CD14-positive monocyte (primary cell): ENCODE results near the gene GALNT10. TPM values are rescaled to one million over a fixed set of nuclear protein-coding genes. Genes with fewer than 3 reads are reported as not detected.

ENCODE experiments used
- DNase-seq, 3 donors: peaks; one replicate each; pipeline ENCODE4 v3.0.0-alpha.2; 2011 to 2022
- H2AFZ ChIP-seq: 2 replicates; pipeline ENCODE4 v1.6.0; 2012; ENCODE audit warnings: mild to moderate bottlenecking, low read depth, low read length, inconsistent platforms; ENCODE audit not compliant: insufficient read depth, poor library complexity, severe bottlenecking
- H3K27ac ChIP-seq, 2 donors: 1 replicate in 1 of 2; 2 replicates in 1 of 2; pipeline ENCODE4 v1.5.1; 2012 to 2013; ENCODE audit warnings: low read length in 2 of 2, control low read depth in 1 of 2, inconsistent platforms in 1 of 2, low read depth in 1 of 2, mild to moderate bottlenecking in 1 of 2
- H3K27me3 ChIP-seq, 2 donors: one replicate each; pipeline versions ENCODE4 v1.6.0 to v1.6.1; 2011 to 2013; ENCODE audit warnings: low read length in 2 of 2; ENCODE audit not compliant: control insufficient read depth in 2 of 2, insufficient read depth in 2 of 2
- H3K36me3 ChIP-seq, 2 donors: replicated peaks in 1 of 2; 1 replicate in 1 of 2; 2 replicates in 1 of 2; pipeline versions ENCODE4 v1.5.1 to v1.6.1; 2012 to 2013; ENCODE audit warnings: low read length in 2 of 2, control low read depth in 1 of 2, inconsistent platforms in 1 of 2, mild to moderate bottlenecking in 1 of 2; ENCODE audit not compliant: insufficient read depth in 2 of 2, control insufficient read depth in 1 of 2
- H3K4me1 ChIP-seq, 2 donors: 1 replicate in 1 of 2; 2 replicates in 1 of 2; pipeline versions ENCODE4 v1.5.1 to v1.6.1; 2012 to 2013; ENCODE audit warnings: low read length in 2 of 2, control low read depth in 1 of 2, inconsistent platforms in 1 of 2, mild to moderate bottlenecking in 1 of 2, moderate library complexity in 1 of 2; ENCODE audit not compliant: insufficient read depth in 2 of 2, control insufficient read depth in 1 of 2
- H3K4me2 ChIP-seq: replicated peaks from 2 replicates; pipeline ENCODE3; 2012; ENCODE audit warnings: low read length, moderate library complexity, mild to moderate bottlenecking; ENCODE audit not compliant: poor library complexity, severe bottlenecking; ENCODE audit errors: extremely low read depth
- H3K4me3 ChIP-seq, 3 experiments: fragments of 200-600 bp in 1 of 3; sonication (generic) in 1 of 3; replicated peaks in 1 of 3; 1 replicate in 2 of 3; 2 replicates in 1 of 3; pipeline ENCODE4 v1.5.1; 2011 to 2013; ENCODE audit warnings: low read length in 3 of 3, mild to moderate bottlenecking in 3 of 3, control low read depth in 2 of 3, low read depth in 2 of 3, inconsistent platforms in 1 of 3, moderate library complexity in 1 of 3
- H3K79me2 ChIP-seq: 2 replicates; pipeline ENCODE4 v1.6.0; 2012; ENCODE audit warnings: mild to moderate bottlenecking, control low read depth, inconsistent platforms, low read length, moderate library complexity; ENCODE audit not compliant: insufficient read depth
- H3K9ac ChIP-seq: 2 replicates; pipeline ENCODE4 v1.6.0; 2017; ENCODE audit warnings: low read length, mild to moderate bottlenecking; ENCODE audit not compliant: insufficient read depth, poor library complexity, severe bottlenecking
- H3K9me3 ChIP-seq, 2 donors: replicated peaks in 1 of 2; 1 replicate in 1 of 2; 2 replicates in 1 of 2; pipeline versions ENCODE4 v1.5.1 to v1.6.1; 2012 to 2013; ENCODE audit warnings: low read length in 2 of 2, control low read depth in 1 of 2; ENCODE audit not compliant: control insufficient read depth in 1 of 2, insufficient read depth in 1 of 2
- H4K20me1 ChIP-seq: 2 replicates; pipeline ENCODE4 v1.6.0; 2012; ENCODE audit warnings: mild to moderate bottlenecking, low read length, control low read depth, moderate library complexity; ENCODE audit not compliant: insufficient read depth
- H3K27ac Mint-ChIP-seq, 7 donors: one replicate each; pipeline ENCODE4 v1.8.0; 2020; ENCODE audit warnings: mild to moderate bottlenecking in 7 of 7, mixed read lengths in 7 of 7, moderate library complexity in 6 of 7, inconsistent platforms in 2 of 7
- H3K27me3 Mint-ChIP-seq, 3 donors: one replicate each; pipeline ENCODE4 v1.8.0; 2021 to 2022; ENCODE audit warnings: low read depth in 3 of 3, mild to moderate bottlenecking in 3 of 3, mixed read lengths in 3 of 3, moderate library complexity in 3 of 3, inconsistent platforms in 1 of 3
- H3K36me3 Mint-ChIP-seq, 2 donors: one replicate each; pipeline ENCODE4 v1.8.0; 2020; ENCODE audit warnings: mixed read lengths in 2 of 2, inconsistent platforms in 1 of 2, mild to moderate bottlenecking in 1 of 2
- H3K4me1 Mint-ChIP-seq: one replicate; pipeline ENCODE4 v1.8.0; 2020; ENCODE audit warnings: mild to moderate bottlenecking, mixed read lengths
- H3K4me3 Mint-ChIP-seq, 2 donors: one replicate each; pipeline ENCODE4 v1.8.0; 2020; ENCODE audit warnings: mild to moderate bottlenecking in 2 of 2, mixed read lengths in 2 of 2, moderate library complexity in 1 of 2
- H3K9me3 Mint-ChIP-seq, 7 donors: one replicate each; pipeline ENCODE4 v1.8.0; 2020 to 2022; ENCODE audit warnings: mixed read lengths in 7 of 7, mild to moderate bottlenecking in 6 of 7, moderate library complexity in 6 of 7, inconsistent platforms in 2 of 7
- CTCF ChIP-seq: fragments of 200-600 bp; IDR thresholded peaks from one replicate; pipeline ENCODE4 v1.8.0; 2022; ENCODE audit warnings: antibody characterized with exemption, mild to moderate bottlenecking
- WGBS: methylation state at CpG from one replicate; pipeline ENCODE4 v1.1.5; 2013; ENCODE audit warnings: missing lambda C conversion rate; ENCODE audit not compliant: insufficient coverage; 5-methylcytosine and 5-hydroxymethylcytosine counted together
- intact Hi-C, 2 donors: fragments of 100-400 bp; cut with micrococcal nuclease; formaldehyde crosslinking; loops; one replicate each; pipeline versions ENCODE4 v1.15.0 to v1.15.1; 2023
- polyA plus RNA-seq, 3 donors: library from polyadenylated mRNA; depleted of rRNA in 1 of 3; unstranded in 2 of 3; stranded (reverse) in 1 of 3; fragments of 300-500 nt in 2 of 3; fragments of >200 nt in 1 of 3; fragmentation: Illumina TruSeq in 2 of 3; gene quantifications; 1 replicate in 2 of 3; 2 replicates in 1 of 3; pipeline ENCODE4 v1.2.3, GENCODE V29; 2012 to 2021

GALNT10 gene
- polyA plus RNA-seq, 3 donors = 6.2 to 11.6 (median 7.3) TPM

- H3K27ac ChIP-seq = no peak overlapping the region
- no peaks in the 10 kb centered on the region for H3K79me2 ChIP-seq
- DNase-seq = no peak
- H4K20me1 ChIP-seq = no peaks in the 10 kb centered on the region
- no peak overlapping the region for H3K4me3 Mint-ChIP-seq
- intact Hi-C loops = no loop called here
- H3K27me3 ChIP-seq = no peaks in the 10 kb centered on the region
- no peaks in the 10 kb centered on the region for H3K9me3 Mint-ChIP-seq
- no peak overlapping the region for H3K9ac ChIP-seq
- no peak overlapping the region for H2AFZ ChIP-seq
- H3K36me3 ChIP-seq = no peaks in the 10 kb centered on the region
- H3K4me2 ChIP-seq = no peak overlapping the region
- H3K36me3 Mint-ChIP-seq = peaks cover 6 to 10% of the 10 kb centered on the region in 2 donors
- 93% methylated on average over 4 of the region's 5 CpGs for WGBS
- H3K27ac Mint-ChIP-seq = peak overlapping the region in 1 of 7 donors; percentile 35
- TF ChIP-seq CTCF = no peak
- no peaks in the 10 kb centered on the region for H3K4me1 ChIP-seq
- H3K9me3 ChIP-seq = no peaks in the 10 kb centered on the region
- H3K4me1 Mint-ChIP-seq = peaks cover 3% of the 10 kb centered on the region
- peaks cover 0 to 1% (median 0%) of the 10 kb centered on the region in 3 donors for H3K27me3 Mint-ChIP-seq
- no peak overlapping the region for H3K4me3 ChIP-seq
Measured at GRCh38 chr5:154355129-154355611, 164.6 kb downstream of the GALNT10 start.

- no peaks in the 10 kb centered on the region for H3K9me3 ChIP-seq
- Mint-ChIP-seq H3K4me1 (peaks cover 3% of the 10 kb centered on the region), H3K27ac (no peak overlapping the region)
Measured at GRCh38 chr5:154356020-154356655, 165.6 kb downstream of the GALNT10 start.

More at GRCh38 chr5:154356020-154356655, 165.6 kb downstream of the GALNT10 start:
- Histone ChIP-seq H3K27ac (no peak overlapping the region), H2AFZ (no peak overlapping the region), H4K20me1 (no peaks in the 10 kb centered on the region), H3K4me1 (no peaks in the 10 kb centered on the region), H3K79me2 (no peaks in the 10 kb centered on the region), H3K4me3 (no peak overlapping the region), H3K27me3 (no peaks in the 10 kb centered on the region), H3K4me2 (no peak overlapping the region), H3K36me3 (no peaks in the 10 kb centered on the region), H3K9ac (no peak overlapping the region)
- Mint-ChIP-seq H3K27me3 (peaks cover 0 to 1% (median 0%) of the 10 kb centered on the region in 3 donors), H3K9me3 (no peaks in the 10 kb centered on the region), H3K4me3 (no peak overlapping the region), H3K36me3 (peaks cover 6 to 10% of the 10 kb centered on the region in 2 donors)
- DNase-seq = no peak
- intact Hi-C loops = no loop called here
- WGBS = 88% methylated on average over 3 of the region's 4 CpGs
- no peak for TF ChIP-seq CTCF
